Activated naive CD8-positive, alpha-beta T cell treated with anti-CD3 and anti-CD28 coated beads for 36 hours (primary cell): ENCODE measurements around the gene TRMT2A. TPM values are rescaled to one million over a fixed set of nuclear protein-coding genes. Genes with fewer than 3 reads are reported as not detected.
"Not testable (repeated sequence)": the region's sequence is repeated elsewhere in the genome, so short reads cannot be mapped to it uniquely, and the experiment has no call there.

ENCODE experiments used
- DNase-seq: peaks from one replicate; pipeline ENCODE4 v3.0.0; 2021
- H3K27ac Mint-ChIP-seq: one replicate; pipeline ENCODE4 v1.8.0; 2022; ENCODE audit warnings: mild to moderate bottlenecking, moderate library complexity, mixed read lengths
- H3K27me3 Mint-ChIP-seq: one replicate; pipeline ENCODE4 v1.8.0; 2022; ENCODE audit warnings: mild to moderate bottlenecking, mixed read lengths
- H3K36me3 Mint-ChIP-seq: one replicate; pipeline ENCODE4 v1.8.0; 2021; ENCODE audit warnings: mild to moderate bottlenecking, mixed read lengths
- H3K4me1 Mint-ChIP-seq: one replicate; pipeline ENCODE4 v1.8.0; 2021; ENCODE audit warnings: mixed read lengths
- H3K4me3 Mint-ChIP-seq: one replicate; pipeline ENCODE4 v1.8.0; 2022; ENCODE audit warnings: mild to moderate bottlenecking, moderate library complexity, mixed read lengths
- H3K9me3 Mint-ChIP-seq: one replicate; pipeline ENCODE4 v1.8.0; 2022; ENCODE audit warnings: mixed read lengths
- total RNA-seq, 2 experiments: library from RNA; stranded (reverse); gene quantifications; one replicate each; pipeline ENCODE4 v1.2.3, GENCODE V29; 2021

The TRMT2A gene
- total RNA-seq, 2 experiments from 2014 or later, result 124 to 139 TPM

GRCh38 chr22:20086101-20086599, 30.9 kb downstream of the TRMT2A start:
- Mint-ChIP-seq H3K36me3 (peaks cover 50% of the 10 kb centered on the region), H3K4me1 (peaks cover 43% of the 10 kb centered on the region), H3K27ac (no peak overlapping the region), H3K4me3 (no peak overlapping the region), H3K9me3 (no peaks in the 10 kb centered on the region), H3K27me3 (no peaks in the 10 kb centered on the region)
- DNase-seq, result no peak

GRCh38 chr22:20085651-20086050, 31.4 kb downstream of the TRMT2A start:
- H3K27me3 Mint-ChIP-seq, result no peaks in the 10 kb centered on the region
- peaks cover 44% of the 10 kb centered on the region for H3K4me1 Mint-ChIP-seq
- no peaks in the 10 kb centered on the region for H3K9me3 Mint-ChIP-seq
- peaks cover 52% of the 10 kb centered on the region for H3K36me3 Mint-ChIP-seq
- no peak overlapping the region for H3K4me3 Mint-ChIP-seq
- H3K27ac Mint-ChIP-seq, result no peak overlapping the region
- no peak for DNase-seq

GRCh38 chr22:20084547-20085413, 32.2 kb downstream of the TRMT2A start:
- Mint-ChIP-seq H3K4me3 (no peak overlapping the region), H3K4me1 (peaks cover 41% of the 10 kb centered on the region), H3K27ac (no peak overlapping the region), H3K36me3 (peaks cover 46% of the 10 kb centered on the region), H3K9me3 (no peaks in the 10 kb centered on the region), H3K27me3 (no peaks in the 10 kb centered on the region)
- DNase-seq, result peak; percentile 31

GRCh38 chr22:20083891-20084546, 33.0 kb downstream of the TRMT2A start:
- Mint-ChIP-seq H3K27me3 (no peaks in the 10 kb centered on the region), H3K36me3 (peaks cover 38% of the 10 kb centered on the region), H3K4me1 (peaks cover 41% of the 10 kb centered on the region), H3K4me3 (peak overlapping the region; percentile 3), H3K9me3 (no peaks in the 10 kb centered on the region), H3K27ac (peak overlapping the region; percentile 44)
- DNase-seq, result no peak

- Mint-ChIP-seq H3K27ac (peak overlapping the region; percentile 52), H3K4me1 (peaks cover 41% of the 10 kb centered on the region), H3K27me3 (no peaks in the 10 kb centered on the region), H3K9me3 (no peaks in the 10 kb centered on the region), H3K4me3 (peak overlapping the region; percentile 42), H3K36me3 (peaks cover 37% of the 10 kb centered on the region)
- no peak for DNase-seq
Observed at GRCh38 chr22:20083157-20083890, 33.7 kb downstream of the TRMT2A start.

GRCh38 chr22:20080776-20081654, 36.0 kb downstream of the TRMT2A start:
- Mint-ChIP-seq H3K9me3 (no peaks in the 10 kb centered on the region), H3K27ac (peak overlapping the region; percentile 83), H3K36me3 (peaks cover 18% of the 10 kb centered on the region), H3K4me3 (peak overlapping the region; percentile 91), H3K27me3 (no peaks in the 10 kb centered on the region), H3K4me1 (peaks cover 36% of the 10 kb centered on the region)
- peak; percentile 27 for DNase-seq

GRCh38 chr22:20080445-20080775, 36.6 kb downstream of the TRMT2A start:
- Mint-ChIP-seq H3K4me1 (peaks cover 36% of the 10 kb centered on the region), H3K27me3 (no peaks in the 10 kb centered on the region), H3K9me3 (no peaks in the 10 kb centered on the region), H3K4me3 (peak overlapping the region; percentile 91), H3K36me3 (peaks cover 17% of the 10 kb centered on the region), H3K27ac (peak overlapping the region; percentile 83)
- DNase-seq, result peak; percentile 81

GRCh38 chr22:20079745-20080444, 37.1 kb downstream of the TRMT2A start, which contains the start of gene DGCR8:
Gene DGCR8, plus strand, starts transcription at chr22:20080241. Its CDS starts 5,723 bp downstream, at chr22:20085964.
- Mint-ChIP-seq H3K27me3 (no peaks in the 10 kb centered on the region), H3K27ac (peak within 1 kb of the TSS; percentile 83), H3K4me3 (peak within 1 kb of the TSS; percentile 91), H3K9me3 (no peaks in the 10 kb centered on the region), H3K36me3 (peaks cover 17% of the 10 kb centered on the region), H3K4me1 (peaks cover 34% of the 10 kb centered on the region)
- DNase-seq, result peak; percentile 86

- DNase-seq, result no peak
- Mint-ChIP-seq H3K36me3 (peaks cover 9% of the 10 kb centered on the region), H3K27ac (no peak overlapping the region), H3K4me1 (peaks cover 9% of the 10 kb centered on the region), H3K4me3 (no peak overlapping the region), H3K9me3 (no peaks in the 10 kb centered on the region), H3K27me3 (no peaks in the 10 kb centered on the region)
Observed at GRCh38 chr22:20076627-20077172, 40.3 kb downstream of the TRMT2A start.

- Mint-ChIP-seq H3K4me1 (no peaks in the 10 kb centered on the region), H3K27me3 (no peaks in the 10 kb centered on the region), H3K9me3 (no peaks in the 10 kb centered on the region), H3K27ac (no peak overlapping the region), H3K4me3 (no peak overlapping the region), H3K36me3 (no peaks in the 10 kb centered on the region)
- no peak for DNase-seq
Observed at GRCh38 chr22:20071524-20071972, 45.5 kb downstream of the TRMT2A start.

- H3K4me3 Mint-ChIP-seq, result no peak overlapping the region
- H3K27ac Mint-ChIP-seq, result no peak overlapping the region
Observed at GRCh38 chr22:20069331-20070042, 47.5 kb downstream of the TRMT2A start.

GRCh38 chr22:20068640-20069039, 48.4 kb downstream of the TRMT2A start:
- H3K27me3 Mint-ChIP-seq, result no peaks in the 10 kb centered on the region
- no peak overlapping the region for H3K4me3 Mint-ChIP-seq
- no peaks in the 10 kb centered on the region for H3K4me1 Mint-ChIP-seq
- H3K36me3 Mint-ChIP-seq, result no peaks in the 10 kb centered on the region
- DNase-seq, result no peak
- H3K27ac Mint-ChIP-seq, result no peak overlapping the region
- no peaks in the 10 kb centered on the region for H3K9me3 Mint-ChIP-seq

More at GRCh38 chr22:20069331-20070042, 47.5 kb downstream of the TRMT2A start:
- no peaks in the 10 kb centered on the region for H3K4me1 Mint-ChIP-seq
- H3K27me3 Mint-ChIP-seq, result no peaks in the 10 kb centered on the region
- no peaks in the 10 kb centered on the region for H3K9me3 Mint-ChIP-seq
- DNase-seq, result no peak
- H3K36me3 Mint-ChIP-seq, result no peaks in the 10 kb centered on the region

- not testable (repeated sequence) for H3K27me3 Mint-ChIP-seq, DNase-seq
Observed at GRCh38 chr22:20067384-20067682, 49.7 kb downstream of the TRMT2A start.

More at GRCh38 chr22:20067384-20067682, 49.7 kb downstream of the TRMT2A start:
- not testable (repeated sequence) for H3K27ac Mint-ChIP-seq, H3K36me3 Mint-ChIP-seq, H3K4me1 Mint-ChIP-seq, H3K9me3 Mint-ChIP-seq, H3K4me3 Mint-ChIP-seq
